ENCODE data around the gene UTF1. TPM values are rescaled to one million over a fixed set of nuclear protein-coding genes. Genes with fewer than 3 reads are reported as not detected.

The UTF1 gene, protein sequence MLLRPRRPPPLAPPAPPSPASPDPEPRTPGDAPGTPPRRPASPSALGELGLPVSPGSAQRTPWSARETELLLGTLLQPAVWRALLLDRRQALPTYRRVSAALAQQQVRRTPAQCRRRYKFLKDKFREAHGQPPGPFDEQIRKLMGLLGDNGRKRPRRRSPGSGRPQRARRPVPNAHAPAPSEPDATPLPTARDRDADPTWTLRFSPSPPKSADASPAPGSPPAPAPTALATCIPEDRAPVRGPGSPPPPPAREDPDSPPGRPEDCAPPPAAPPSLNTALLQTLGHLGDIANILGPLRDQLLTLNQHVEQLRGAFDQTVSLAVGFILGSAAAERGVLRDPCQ
- total RNA-seq (2014; rRNA removed; shearing (Covaris generic)), result not detected in 2 replicates

DNA sequence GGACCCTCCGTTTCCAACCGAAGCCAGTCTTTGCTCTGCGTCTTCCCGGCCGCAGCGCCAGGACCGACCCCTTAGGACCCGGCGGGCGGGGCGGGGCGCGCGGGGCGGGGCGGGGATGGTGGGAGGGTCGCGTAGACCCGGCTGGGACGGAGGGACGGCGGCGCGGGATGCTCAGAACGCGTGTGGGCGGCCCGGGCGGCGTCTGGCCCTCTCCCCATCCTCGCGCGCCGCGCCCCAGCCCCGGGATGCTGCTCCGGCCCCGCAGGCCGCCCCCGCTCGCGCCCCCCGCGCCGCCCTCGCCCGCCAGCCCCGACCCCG, at the start of gene UTF1:
UTF1 (plus strand) TSS at position 174 of the 318 bp plus-strand sequence; CDS start at position 246, 72 bp downstream.

DNA sequence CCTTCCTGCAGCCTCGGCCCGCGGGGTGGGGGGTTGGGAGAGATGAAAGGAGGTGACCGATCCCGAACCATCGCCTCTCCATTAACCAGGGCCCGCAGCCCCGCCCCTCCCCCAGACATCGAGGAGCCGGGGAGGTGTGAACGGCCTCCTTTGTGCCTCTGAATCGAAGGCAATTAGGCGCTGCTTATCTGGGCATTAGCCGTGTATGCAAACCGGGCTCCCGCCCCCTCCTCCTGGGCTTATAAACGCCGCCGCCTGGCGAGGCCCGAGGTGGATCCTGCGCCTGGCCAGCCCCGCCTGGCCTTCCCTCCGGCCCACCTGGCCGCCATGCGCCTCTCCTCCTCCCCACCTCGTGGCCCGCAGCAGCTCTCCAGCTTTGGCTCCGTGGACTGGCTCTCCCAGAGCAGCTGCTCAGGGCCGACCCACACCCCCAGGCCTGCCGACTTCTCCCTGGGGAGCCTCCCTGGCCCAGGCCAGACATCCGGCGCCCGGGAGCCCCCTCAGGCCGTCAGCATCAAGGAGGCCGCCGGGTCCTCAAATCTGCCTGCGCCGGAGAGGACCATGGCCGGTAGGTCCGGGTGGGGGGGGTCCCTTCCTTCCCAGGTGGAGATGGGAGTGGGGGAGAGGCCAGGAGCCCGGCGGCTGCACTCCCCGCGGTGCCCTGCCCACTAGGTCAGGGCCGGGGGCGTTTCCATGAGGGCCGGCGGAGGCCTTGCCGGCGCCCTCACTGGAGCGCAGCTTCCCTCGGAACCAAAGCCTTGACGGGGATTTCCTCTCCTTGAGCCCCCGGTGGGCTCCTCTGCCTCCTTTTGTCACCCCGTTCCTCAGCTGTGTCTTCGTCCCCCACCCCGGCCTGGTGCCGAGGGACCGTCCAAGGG, 7.8 kb downstream of the UTF1 start, which contains the start of gene VENTX:
VENTX (plus strand) TSS at position 268 of the 878 bp plus-strand sequence; CDS start at position 328, 60 bp downstream.

DNA sequence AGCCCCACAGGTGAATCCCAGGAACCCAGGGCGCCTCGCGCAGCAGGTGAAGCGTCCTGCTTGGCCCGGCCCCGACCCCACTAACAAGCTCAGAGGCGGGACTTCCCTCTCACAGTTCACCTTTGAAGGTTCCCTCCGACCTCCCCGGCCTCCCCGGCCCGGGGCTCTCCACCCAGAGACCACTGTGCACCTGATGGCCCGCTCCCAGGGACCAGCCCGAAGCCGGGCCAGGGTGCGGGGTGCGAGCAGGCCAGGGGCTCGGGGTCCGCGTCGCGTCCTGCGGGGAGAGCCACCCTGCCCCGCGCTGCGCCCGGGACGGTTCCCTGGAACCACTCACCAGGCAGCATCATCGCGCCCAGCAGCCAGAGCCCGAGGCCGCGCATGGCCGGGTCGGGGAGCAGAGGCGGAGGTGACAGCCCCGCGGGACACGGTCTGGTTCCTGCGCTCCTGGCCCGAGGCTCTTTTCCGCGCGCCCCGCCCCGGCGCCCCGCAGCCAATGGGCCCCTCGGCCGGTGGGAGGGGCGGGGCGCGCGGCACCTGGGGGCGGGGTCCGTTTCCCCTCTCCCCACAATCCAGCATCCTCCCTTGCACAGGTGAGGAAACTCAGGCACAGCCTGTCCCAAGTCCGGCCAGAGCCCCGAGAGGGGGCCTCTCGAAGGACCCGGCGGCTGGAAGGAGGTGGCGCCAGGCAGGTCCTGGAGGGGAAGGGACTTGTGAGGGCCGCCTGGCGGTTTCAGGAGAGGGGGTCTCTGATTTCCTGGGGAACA, 46.6 kb downstream of the UTF1 start, which contains the start of gene ADAM8:
ADAM8 (minus strand) TSS at position 434 of the 767 bp plus-strand sequence; CDS start at position 383, 51 bp downstream.

Other genes starting within 250 kb of the UTF1 start
- not detected in 2 replicates for gene ADGRA1, start 142.3 kb upstream of the UTF1 start, total RNA-seq (2014; rRNA removed; shearing (Covaris generic))
- gene KNDC1, start 70.0 kb upstream of the UTF1 start, total RNA-seq (2014; rRNA removed; shearing (Covaris generic)), result under 0.01 and 0.19 TPM in 2 replicates
- gene VENTX, start 7.6 kb downstream of the UTF1 start, total RNA-seq (2014; rRNA removed; shearing (Covaris generic)), result not detected in 2 replicates
- 4.5 and 4.6 TPM in 2 replicates for gene ADAM8, start 46.7 kb downstream of the UTF1 start, total RNA-seq (2014; rRNA removed; shearing (Covaris generic))
- gene TUBGCP2, start 78.7 kb downstream of the UTF1 start, total RNA-seq (2014; rRNA removed; shearing (Covaris generic)), result 64.2 and 72.5 TPM in 2 replicates
- 55.6 and 66.6 TPM in 2 replicates for gene ZNF511, start 78.7 kb downstream of the UTF1 start, total RNA-seq (2014; rRNA removed; shearing (Covaris generic))
- gene CALY, start 106.7 kb downstream of the UTF1 start, total RNA-seq (2014; rRNA removed; shearing (Covaris generic)), result 0.41 TPM in 1 of 2 replicates, not detected in the other
- gene PRAP1, start 117.2 kb downstream of the UTF1 start, total RNA-seq (2014; rRNA removed; shearing (Covaris generic)), result not detected in 2 replicates
- 56.1 and 56.8 TPM in 2 replicates for gene FUOM, start 127.8 kb downstream of the UTF1 start, total RNA-seq (2014; rRNA removed; shearing (Covaris generic))
- 81.7 and 94.4 TPM in 2 replicates for gene ECHS1, start 143.1 kb downstream of the UTF1 start, total RNA-seq (2014; rRNA removed; shearing (Covaris generic))
- not detected in 2 replicates for gene PAOX, start 149.0 kb downstream of the UTF1 start, total RNA-seq (2014; rRNA removed; shearing (Covaris generic))
- 55.5 and 57.6 TPM in 2 replicates for gene MTG1, start 163.9 kb downstream of the UTF1 start, total RNA-seq (2014; rRNA removed; shearing (Covaris generic))
- not detected in 2 replicates for gene SPRN, start 194.4 kb downstream of the UTF1 start, total RNA-seq (2014; rRNA removed; shearing (Covaris generic))
- 7.5 and 7.9 TPM in 2 replicates for gene SCART1, start 223.7 kb downstream of the UTF1 start, total RNA-seq (2014; rRNA removed; shearing (Covaris generic))

Measured in A375 (cell line).